HEK293 (cell line): ENCODE data around the gene INTS7.

Source experiments
- CTCF ChIA-PET: fragments of 350-600 bp; formaldehyde crosslinking; extraction: SDS; loops from one replicate; lab custom pipeline; 2021; ENCODE audit warnings: antibody characterized with exemption; lab: Yijun Ruan, JAX
- POLR2A ChIA-PET: fragments of 300-600 bp; formaldehyde crosslinking; extraction: SDS; loops from one replicate; lab custom pipeline; 2020; ENCODE audit warnings: antibody characterized with exemption, inconsistent platforms; lab: Yijun Ruan, JAX
- H3K27ac ChIP-seq: fragments of 200-500 bp; sonication (Bioruptor generic); 2 replicates; pipeline ENCODE4 v1.5.1; 2014; ENCODE audit warnings: low read depth, low read length, control low read depth, inconsistent platforms; ENCODE audit errors: extremely low read depth
- H3K36me3 ChIP-seq, 2 experiments: fragments of 200-500 bp in 1 of 2; sonication (Bioruptor generic) in 1 of 2; 1 replicate in 1 of 2; 2 replicates in 1 of 2; pipeline ENCODE4 v1.5.1; 2014 to 2017; ENCODE audit warnings: inconsistent platforms in 2 of 2, low read length in 2 of 2; ENCODE audit not compliant: control insufficient read depth in 2 of 2, insufficient read depth in 1 of 2
- H3K4me1 ChIP-seq: fragments of 200-500 bp; sonication (Bioruptor generic); 2 replicates; pipeline ENCODE4 v1.5.1; 2014; ENCODE audit warnings: mild to moderate bottlenecking, low read length, inconsistent platforms; ENCODE audit not compliant: control insufficient read depth, insufficient read depth
- H3K4me3 ChIP-seq: 2 replicates; pipeline ENCODE4 v1.5.1; 2011; ENCODE audit warnings: low read depth, mild to moderate bottlenecking, control low read depth, low read length, moderate library complexity
- H3K9me3 ChIP-seq: fragments of 200-500 bp; sonication (Bioruptor generic); 2 replicates; pipeline ENCODE4 v1.5.1; 2014; ENCODE audit warnings: low read depth, low read length, inconsistent platforms; ENCODE audit not compliant: control insufficient read depth, insufficient read depth
- GLIS1 ChIP-seq: fragments of 450-650 bp; formaldehyde crosslinking; IDR thresholded peaks from 2 replicates; pipeline ENCODE4 v1.5.1; 2016; ENCODE audit warnings: missing biosample characterization, missing genetic modification characterization
- GLIS2 ChIP-seq: fragments of 450-650 bp; formaldehyde crosslinking; IDR thresholded peaks from 2 replicates; pipeline ENCODE4 v1.5.1; 2016; ENCODE audit warnings: missing biosample characterization, missing genetic modification characterization
- SP7 ChIP-seq: fragments of 450-650 bp; formaldehyde crosslinking; IDR thresholded peaks from 2 replicates; pipeline ENCODE4 v1.5.1; 2016; ENCODE audit warnings: missing biosample characterization, missing genetic modification characterization
- ZNF112 ChIP-seq: fragments of 450-650 bp; formaldehyde crosslinking; IDR thresholded peaks from 2 replicates; pipeline ENCODE4 v1.5.0; 2017; ENCODE audit warnings: missing biosample characterization, missing genetic modification characterization
- ZNF24 ChIP-seq: fragments of 450-650 bp; formaldehyde crosslinking; IDR thresholded peaks from 2 replicates; pipeline ENCODE4 v1.5.1; 2016; ENCODE audit warnings: missing biosample characterization, missing genetic modification characterization
- ZNF311 ChIP-seq: fragments of 450-650 bp; formaldehyde crosslinking; IDR thresholded peaks from 2 replicates; pipeline ENCODE4 v1.5.1; 2017; ENCODE audit warnings: missing biosample characterization, missing genetic modification characterization, borderline replicate concordance
- ZNF394 ChIP-seq: fragments of 450-650 bp; formaldehyde crosslinking; IDR thresholded peaks from 2 replicates; pipeline ENCODE4 v1.5.1; 2016; ENCODE audit warnings: missing biosample characterization, missing genetic modification characterization, mild to moderate bottlenecking, moderate library complexity, borderline replicate concordance
- ZNF510 ChIP-seq: fragments of 450-650 bp; formaldehyde crosslinking; IDR thresholded peaks from 2 replicates; pipeline ENCODE4 v1.5.1; 2018; ENCODE audit warnings: mild to moderate bottlenecking, missing genetic modification characterization, missing biosample characterization; ENCODE audit not compliant: insufficient replicate concordance
- ZNF555 ChIP-seq: fragments of 450-650 bp; formaldehyde crosslinking; conservative IDR thresholded peaks from 2 replicates; pipeline ENCODE4 v1.5.1; 2017; ENCODE audit warnings: missing biosample characterization, mild to moderate bottlenecking, missing genetic modification characterization, inconsistent platforms
- ZNF747 ChIP-seq: fragments of 450-650 bp; formaldehyde crosslinking; IDR thresholded peaks from 2 replicates; pipeline ENCODE4 v1.5.1; 2016; ENCODE audit warnings: missing biosample characterization, missing genetic modification characterization
- ZNF792 ChIP-seq: fragments of 450-650 bp; formaldehyde crosslinking; IDR thresholded peaks from 2 replicates; pipeline ENCODE4 v1.5.1; 2016; ENCODE audit warnings: missing biosample characterization, missing genetic modification characterization
- TF ChIP-seq, protein P1 (sequence below): fragments of 450-650 bp; formaldehyde crosslinking; IDR thresholded peaks from 2 replicates; pipeline ENCODE4 v1.5.1; 2017; ENCODE audit warnings: missing biosample characterization, missing genetic modification characterization
- TF ChIP-seq, protein P2 (sequence below): fragments of 450-650 bp; formaldehyde crosslinking; IDR thresholded peaks from 2 replicates; pipeline ENCODE4 v1.5.1; 2016; ENCODE audit warnings: missing biosample characterization, missing genetic modification characterization
- TF ChIP-seq, protein P3 (sequence below): fragments of 450-650 bp; formaldehyde crosslinking; IDR thresholded peaks from 2 replicates; pipeline ENCODE4 v1.5.1; 2016; ENCODE audit warnings: missing biosample characterization, missing genetic modification characterization
- TF ChIP-seq, protein P4 (sequence below): fragments of 450-650 bp; formaldehyde crosslinking; IDR thresholded peaks from 2 replicates; pipeline ENCODE4 v1.5.1; 2016; ENCODE audit warnings: missing biosample characterization, missing genetic modification characterization
- TF ChIP-seq, protein P5 (sequence below): fragments of 450-650 bp; formaldehyde crosslinking; IDR thresholded peaks from 2 replicates; pipeline ENCODE4 v1.5.1; 2016; ENCODE audit warnings: missing biosample characterization, missing genetic modification characterization
- TF ChIP-seq, protein P6 (sequence below): fragments of 450-650 bp; formaldehyde crosslinking; IDR thresholded peaks from 2 replicates; pipeline ENCODE4 v1.5.1; 2016; ENCODE audit warnings: missing biosample characterization, missing genetic modification characterization, borderline replicate concordance

The INTS7 gene

DNA sequence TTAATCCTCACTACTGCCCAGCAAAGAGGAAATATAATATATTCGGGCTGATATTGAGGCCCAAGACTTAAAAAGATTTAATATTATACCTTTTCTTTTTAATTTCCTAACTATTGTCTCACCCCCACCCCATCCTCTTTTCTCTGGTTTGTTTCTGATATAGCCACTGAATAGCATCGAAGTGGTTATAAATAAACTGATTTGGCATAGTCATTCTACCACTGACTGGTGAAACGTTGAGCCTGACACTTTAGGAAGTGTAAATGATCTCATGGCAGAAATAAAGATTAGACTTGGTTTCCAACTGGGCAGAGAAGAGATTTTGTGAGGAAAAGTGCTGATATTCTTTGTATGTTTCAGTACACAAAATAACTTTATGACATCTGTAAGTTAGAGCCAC, 39.5 kb upstream of the INTS7 start (continued):
- TF ChIP-seq ZNF24: no peak
- no peak for TF ChIP-seq ZNF747 (tag by site-specific recombination)
- no peak for TF ChIP-seq ZNF112 (tag by site-specific recombination)
- no peak for TF ChIP-seq ZNF394 (tag by site-specific recombination)
- no peak for TF ChIP-seq ZNF555

DNA sequence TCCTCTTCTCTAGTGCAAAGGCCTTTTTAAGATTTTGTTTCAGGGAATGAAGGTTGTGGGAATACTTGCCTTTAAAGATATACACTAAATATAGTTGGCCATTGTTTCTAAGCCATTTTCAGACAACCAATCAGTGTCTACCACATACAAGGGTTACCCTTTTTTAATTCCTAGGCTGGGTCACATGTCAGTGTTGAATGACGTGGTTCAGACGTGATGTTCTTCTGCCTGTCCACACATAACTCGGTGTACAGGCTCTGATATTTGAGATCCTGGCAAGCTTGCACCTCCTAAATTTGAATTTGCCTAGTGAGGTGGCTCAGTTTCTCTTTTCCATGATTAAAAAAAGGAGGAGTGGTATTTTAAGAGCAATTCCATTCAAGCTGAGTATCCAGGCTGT, 39.0 kb upstream of the INTS7 start:
- ChIA-PET POLR2A (no interaction called here), CTCF (no interaction called here)
- H3K27ac ChIP-seq: no peak overlapping the region
- H3K36me3 ChIP-seq: peaks cover 68 to 87% of the 10 kb centered on the region in 2 experiments
- H3K4me1 ChIP-seq: no peaks in the 10 kb centered on the region
- no peak overlapping the region for H3K4me3 ChIP-seq
- H3K9me3 ChIP-seq: no peaks in the 10 kb centered on the region
- TF ChIP-seq GLIS2 (no peak), ZNF311 (no peak), ZNF510 (no peak), GLIS1 (no peak), SP7 (tag by site-specific recombination) (no peak), ZNF792 (no peak), ZNF747 (tag by site-specific recombination) (no peak)
- TF ChIP-seq, protein P1, sequence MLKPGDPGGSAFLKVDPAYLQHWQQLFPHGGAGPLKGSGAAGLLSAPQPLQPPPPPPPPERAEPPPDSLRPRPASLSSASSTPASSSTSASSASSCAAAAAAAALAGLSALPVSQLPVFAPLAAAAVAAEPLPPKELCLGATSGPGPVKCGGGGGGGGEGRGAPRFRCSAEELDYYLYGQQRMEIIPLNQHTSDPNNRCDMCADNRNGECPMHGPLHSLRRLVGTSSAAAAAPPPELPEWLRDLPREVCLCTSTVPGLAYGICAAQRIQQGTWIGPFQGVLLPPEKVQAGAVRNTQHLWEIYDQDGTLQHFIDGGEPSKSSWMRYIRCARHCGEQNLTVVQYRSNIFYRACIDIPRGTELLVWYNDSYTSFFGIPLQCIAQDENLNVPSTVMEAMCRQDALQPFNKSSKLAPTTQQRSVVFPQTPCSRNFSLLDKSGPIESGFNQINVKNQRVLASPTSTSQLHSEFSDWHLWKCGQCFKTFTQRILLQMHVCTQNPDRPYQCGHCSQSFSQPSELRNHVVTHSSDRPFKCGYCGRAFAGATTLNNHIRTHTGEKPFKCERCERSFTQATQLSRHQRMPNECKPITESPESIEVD (tag by site-specific recombination): no peak
- TF ChIP-seq, protein P2, sequence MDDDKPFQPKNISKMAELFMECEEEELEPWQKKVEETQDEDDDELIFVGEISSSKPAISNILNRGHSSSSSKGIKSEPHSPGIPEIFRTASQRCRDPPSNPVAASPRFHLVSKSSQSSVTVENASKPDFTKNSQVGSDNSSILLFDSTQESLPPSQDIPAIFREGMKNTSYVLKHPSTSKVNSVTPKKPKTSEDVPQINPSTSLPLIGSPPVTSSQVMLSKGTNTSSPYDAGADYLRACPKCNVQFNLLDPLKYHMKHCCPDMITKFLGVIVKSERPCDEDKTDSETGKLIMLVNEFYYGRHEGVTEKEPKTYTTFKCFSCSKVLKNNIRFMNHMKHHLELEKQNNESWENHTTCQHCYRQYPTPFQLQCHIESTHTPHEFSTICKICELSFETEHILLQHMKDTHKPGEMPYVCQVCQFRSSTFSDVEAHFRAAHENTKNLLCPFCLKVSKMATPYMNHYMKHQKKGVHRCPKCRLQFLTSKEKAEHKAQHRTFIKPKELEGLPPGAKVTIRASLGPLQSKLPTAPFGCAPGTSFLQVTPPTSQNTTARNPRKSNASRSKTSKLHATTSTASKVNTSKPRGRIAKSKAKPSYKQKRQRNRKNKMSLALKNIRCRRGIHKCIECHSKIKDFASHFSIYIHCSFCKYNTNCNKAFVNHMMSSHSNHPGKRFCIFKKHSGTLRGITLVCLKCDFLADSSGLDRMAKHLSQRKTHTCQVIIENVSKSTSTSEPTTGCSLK (tag by site-specific recombination): no peak
- TF ChIP-seq, protein P3, sequence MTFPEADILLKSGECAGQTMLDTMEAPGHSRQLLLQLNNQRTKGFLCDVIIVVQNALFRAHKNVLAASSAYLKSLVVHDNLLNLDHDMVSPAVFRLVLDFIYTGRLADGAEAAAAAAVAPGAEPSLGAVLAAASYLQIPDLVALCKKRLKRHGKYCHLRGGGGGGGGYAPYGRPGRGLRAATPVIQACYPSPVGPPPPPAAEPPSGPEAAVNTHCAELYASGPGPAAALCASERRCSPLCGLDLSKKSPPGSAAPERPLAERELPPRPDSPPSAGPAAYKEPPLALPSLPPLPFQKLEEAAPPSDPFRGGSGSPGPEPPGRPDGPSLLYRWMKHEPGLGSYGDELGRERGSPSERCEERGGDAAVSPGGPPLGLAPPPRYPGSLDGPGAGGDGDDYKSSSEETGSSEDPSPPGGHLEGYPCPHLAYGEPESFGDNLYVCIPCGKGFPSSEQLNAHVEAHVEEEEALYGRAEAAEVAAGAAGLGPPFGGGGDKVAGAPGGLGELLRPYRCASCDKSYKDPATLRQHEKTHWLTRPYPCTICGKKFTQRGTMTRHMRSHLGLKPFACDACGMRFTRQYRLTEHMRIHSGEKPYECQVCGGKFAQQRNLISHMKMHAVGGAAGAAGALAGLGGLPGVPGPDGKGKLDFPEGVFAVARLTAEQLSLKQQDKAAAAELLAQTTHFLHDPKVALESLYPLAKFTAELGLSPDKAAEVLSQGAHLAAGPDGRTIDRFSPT (tag by site-specific recombination): no peak
- TF ChIP-seq, protein P4, sequence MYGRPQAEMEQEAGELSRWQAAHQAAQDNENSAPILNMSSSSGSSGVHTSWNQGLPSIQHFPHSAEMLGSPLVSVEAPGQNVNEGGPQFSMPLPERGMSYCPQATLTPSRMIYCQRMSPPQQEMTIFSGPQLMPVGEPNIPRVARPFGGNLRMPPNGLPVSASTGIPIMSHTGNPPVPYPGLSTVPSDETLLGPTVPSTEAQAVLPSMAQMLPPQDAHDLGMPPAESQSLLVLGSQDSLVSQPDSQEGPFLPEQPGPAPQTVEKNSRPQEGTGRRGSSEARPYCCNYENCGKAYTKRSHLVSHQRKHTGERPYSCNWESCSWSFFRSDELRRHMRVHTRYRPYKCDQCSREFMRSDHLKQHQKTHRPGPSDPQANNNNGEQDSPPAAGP (tag by site-specific recombination): no peak
- TF ChIP-seq, protein P5, sequence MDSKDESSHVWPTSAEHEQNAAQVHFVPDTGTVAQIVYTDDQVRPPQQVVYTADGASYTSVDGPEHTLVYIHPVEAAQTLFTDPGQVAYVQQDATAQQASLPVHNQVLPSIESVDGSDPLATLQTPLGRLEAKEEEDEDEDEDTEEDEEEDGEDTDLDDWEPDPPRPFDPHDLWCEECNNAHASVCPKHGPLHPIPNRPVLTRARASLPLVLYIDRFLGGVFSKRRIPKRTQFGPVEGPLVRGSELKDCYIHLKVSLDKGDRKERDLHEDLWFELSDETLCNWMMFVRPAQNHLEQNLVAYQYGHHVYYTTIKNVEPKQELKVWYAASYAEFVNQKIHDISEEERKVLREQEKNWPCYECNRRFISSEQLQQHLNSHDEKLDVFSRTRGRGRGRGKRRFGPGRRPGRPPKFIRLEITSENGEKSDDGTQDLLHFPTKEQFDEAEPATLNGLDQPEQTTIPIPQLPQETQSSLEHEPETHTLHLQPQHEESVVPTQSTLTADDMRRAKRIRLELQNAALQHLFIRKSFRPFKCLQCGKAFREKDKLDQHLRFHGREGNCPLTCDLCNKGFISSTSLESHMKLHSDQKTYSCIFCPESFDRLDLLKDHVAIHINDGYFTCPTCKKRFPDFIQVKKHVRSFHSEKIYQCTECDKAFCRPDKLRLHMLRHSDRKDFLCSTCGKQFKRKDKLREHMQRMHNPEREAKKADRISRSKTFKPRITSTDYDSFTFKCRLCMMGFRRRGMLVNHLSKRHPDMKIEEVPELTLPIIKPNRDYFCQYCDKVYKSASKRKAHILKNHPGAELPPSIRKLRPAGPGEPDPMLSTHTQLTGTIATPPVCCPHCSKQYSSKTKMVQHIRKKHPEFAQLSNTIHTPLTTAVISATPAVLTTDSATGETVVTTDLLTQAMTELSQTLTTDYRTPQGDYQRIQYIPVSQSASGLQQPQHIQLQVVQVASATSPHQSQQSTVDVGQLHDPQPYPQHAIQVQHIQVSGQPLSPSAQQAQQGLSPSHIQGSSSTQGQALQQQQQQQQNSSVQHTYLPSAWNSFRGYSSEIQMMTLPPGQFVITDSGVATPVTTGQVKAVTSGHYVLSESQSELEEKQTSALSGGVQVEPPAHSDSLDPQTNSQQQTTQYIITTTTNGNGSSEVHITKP (tag by site-specific recombination): no peak
- TF ChIP-seq, protein P6, sequence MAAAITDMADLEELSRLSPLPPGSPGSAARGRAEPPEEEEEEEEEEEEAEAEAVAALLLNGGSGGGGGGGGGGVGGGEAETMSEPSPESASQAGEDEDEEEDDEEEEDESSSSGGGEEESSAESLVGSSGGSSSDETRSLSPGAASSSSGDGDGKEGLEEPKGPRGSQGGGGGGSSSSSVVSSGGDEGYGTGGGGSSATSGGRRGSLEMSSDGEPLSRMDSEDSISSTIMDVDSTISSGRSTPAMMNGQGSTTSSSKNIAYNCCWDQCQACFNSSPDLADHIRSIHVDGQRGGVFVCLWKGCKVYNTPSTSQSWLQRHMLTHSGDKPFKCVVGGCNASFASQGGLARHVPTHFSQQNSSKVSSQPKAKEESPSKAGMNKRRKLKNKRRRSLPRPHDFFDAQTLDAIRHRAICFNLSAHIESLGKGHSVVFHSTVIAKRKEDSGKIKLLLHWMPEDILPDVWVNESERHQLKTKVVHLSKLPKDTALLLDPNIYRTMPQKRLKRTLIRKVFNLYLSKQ: no peak
